Liver (tissue), 10 donors: Measurements from ENCODE around the gene RRP12. TPM values are rescaled to one million over a fixed set of nuclear protein-coding genes. Genes with fewer than 3 reads are reported as not detected.
A peak's percentile ranks its signal among the peaks of the same experiment; 100 is the strongest.

Experiments
- DNase-seq: peaks from one replicate; pipeline ENCODE4 v3.0.0-alpha.2; 2017; ENCODE audit warnings: low spot score
- H3K27ac ChIP-seq, 2 donors: one replicate each; pipeline ENCODE4 v1.7.0; 2013; ENCODE audit warnings: inconsistent platforms in 2 of 2, low read length in 2 of 2, control low read depth in 1 of 2, low read depth in 1 of 2, mild to moderate bottlenecking in 1 of 2
- H3K27me3 ChIP-seq, 4 donors: one replicate each; pipeline versions ENCODE4 v1.6.1 to v1.7.0; 2013; ENCODE audit warnings: low read length in 3 of 4, inconsistent platforms in 1 of 4, mild to moderate bottlenecking in 1 of 4, moderate library complexity in 1 of 4; ENCODE audit not compliant: control insufficient read depth in 4 of 4, insufficient read depth in 4 of 4
- H3K36me3 ChIP-seq, 4 donors: one replicate each; pipeline versions ENCODE4 v1.6.1 to v1.7.0; 2013; ENCODE audit warnings: low read length in 3 of 4, mild to moderate bottlenecking in 3 of 4, low read depth in 1 of 4, moderate library complexity in 1 of 4; ENCODE audit not compliant: control insufficient read depth in 4 of 4, insufficient read depth in 3 of 4
- H3K4me1 ChIP-seq, 4 donors: one replicate each; pipeline versions ENCODE4 v1.6.1 to v1.7.0; 2013; ENCODE audit warnings: low read length in 3 of 4, mild to moderate bottlenecking in 3 of 4, moderate library complexity in 1 of 4; ENCODE audit not compliant: control insufficient read depth in 4 of 4, insufficient read depth in 4 of 4
- H3K4me3 ChIP-seq, 3 donors: one replicate each; pipeline versions ENCODE4 v1.6.1 to v1.7.0; 2013; ENCODE audit warnings: low read length in 3 of 3, control low read depth in 1 of 3, low read depth in 1 of 3, mild to moderate bottlenecking in 1 of 3
- H3K9ac ChIP-seq, 2 donors: one replicate each; pipeline ENCODE4 v1.7.0; 2013; ENCODE audit warnings: low read length in 2 of 2, mild to moderate bottlenecking in 2 of 2, moderate library complexity in 2 of 2, control low read depth in 1 of 2, low read depth in 1 of 2
- H3K9me3 ChIP-seq, 4 donors: one replicate each; pipeline versions ENCODE4 v1.6.1 to v1.7.0; 2013; ENCODE audit warnings: low read length in 3 of 4; ENCODE audit not compliant: control insufficient read depth in 4 of 4
- FOXA1 ChIP-seq: IDR thresholded peaks from 2 replicates; pipeline ENCODE4 v1.6.1; 2016; ENCODE audit warnings: antibody characterized with exemption
- FOXA2 ChIP-seq: IDR thresholded peaks from 2 replicates; pipeline ENCODE4 v1.6.1; 2016; ENCODE audit warnings: antibody characterized with exemption
- HNF4G ChIP-seq: IDR thresholded peaks from 2 replicates; pipeline ENCODE4 v1.6.1; 2016; ENCODE audit warnings: antibody characterized with exemption
- RXRA ChIP-seq, 2 donors: IDR thresholded peaks; 2 replicates each; pipeline ENCODE4 v1.6.1; 2017 to 2018; ENCODE audit warnings: antibody characterized with exemption in 2 of 2, mild to moderate bottlenecking in 1 of 2
- WGBS: extraction: QIAGEN DNeasy Blood & Tissue Kit; methylation state at CpG from one replicate; pipeline ENCODE4 v1.1.7; 2013; 5-methylcytosine and 5-hydroxymethylcytosine counted together
- polyA plus RNA-seq, 2 donors: library from polyadenylated mRNA; stranded (reverse) in 1 of 2; unstranded in 1 of 2; fragments of 200-250 nt in 1 of 2; fragments of >200 nt in 1 of 2; fragmentation: Nextera tagmentation in 1 of 2; extraction: Ambion mirVana in 1 of 2; gene quantifications; one replicate each; pipeline versions ENCODE4 v1.2.1 to v1.2.3, GENCODE V29; 2013 to 2015
- small RNA-seq: library from RNA; depleted of rRNA; stranded (forward); fragments of <200 nt; gene quantifications from one replicate; pipeline ENCODE3, GENCODE V24; 2014
- total RNA-seq, 2 donors: library from RNA; depleted of rRNA; stranded (reverse); fragments of >200 nt; gene quantifications; one replicate each; pipeline ENCODE4 v1.2.3, GENCODE V29; 2014
- donor health status: healthy.
- donor health status: healthy.
- donor health status: healthy.
- donor health status: healthy.
- donor health status: healthy.

The RRP12 gene
- total and polyA plus RNA-seq, 4 donors, result 5.7 to 9.6 (median 6.9) TPM

- no peak overlapping the region for H3K4me3 ChIP-seq
- H3K4me1 ChIP-seq, result peaks cover 2 to 12% (median 9%) of the 10 kb centered on the region in 4 donors
- WGBS, result 78% methylated on average over 1 of the region's 1 CpG
- peak overlapping the region in 1 of 2 donors; percentile 69 for H3K9ac ChIP-seq
- no peaks in the 10 kb centered on the region for H3K9me3 ChIP-seq
- TF ChIP-seq FOXA1, result no peak
- TF ChIP-seq HNF4G, result no peak
- no peak for TF ChIP-seq RXRA (IDR thresholded peaks at IDR 0.05)
- TF ChIP-seq FOXA2, result no peak
- no peak for DNase-seq
- no peaks in the 10 kb centered on the region for H3K27me3 ChIP-seq
- no peaks in the 10 kb centered on the region for H3K36me3 ChIP-seq
- H3K27ac ChIP-seq, result peak overlapping the region; percentile 91 to 93
Observed at GRCh38 chr10:97307441-97307840, 93.7 kb downstream of the RRP12 start.

Small RNA genes lying within 50 kb of the gene (small RNA-seq; reads per million reads assigned to genes)
- gene RF00019, result not detected

Other genes with a start within 250 kb of the RRP12 start
- under 1 TPM; under 0.01 to 0.09 TPM for gene SLIT1, start 215.4 kb downstream of the RRP12 start, total RNA-seq
- under 1 TPM; 0.02 to 0.14 TPM for gene SLIT1, start 215.4 kb downstream of the RRP12 start, polyA plus RNA-seq
- 10 to 100 TPM in 1 of 2 donors, 1 to 10 TPM in 1; 5.3 to 23.4 TPM for gene ARHGAP19, start 108.7 kb downstream of the RRP12 start, total RNA-seq
- 1 to 10 TPM; 1.6 to 1.9 TPM for gene ARHGAP19, start 108.7 kb downstream of the RRP12 start, polyA plus RNA-seq
- 1 to 10 TPM; 5.9 to 7.4 TPM for gene FRAT1, start 82.1 kb downstream of the RRP12 start, total RNA-seq
- gene FRAT1, start 82.1 kb downstream of the RRP12 start, polyA plus RNA-seq, result 1 to 10 TPM; 4.3 to 4.6 TPM
- gene FRAT2, start 66.6 kb downstream of the RRP12 start, total RNA-seq, result 10 to 100 TPM; 14.4 to 15.1 TPM
- gene FRAT2, start 66.6 kb downstream of the RRP12 start, polyA plus RNA-seq, result 1 to 10 TPM; 2.7 to 9.0 TPM
- 10 to 100 TPM; 52.0 to 90.7 TPM for gene PGAM1, start 24.9 kb upstream of the RRP12 start, total RNA-seq
- 100 to 1,000 TPM; 121 to 178 TPM for gene PGAM1, start 24.9 kb upstream of the RRP12 start, polyA plus RNA-seq
- 10 to 100 TPM; 11.2 to 12.2 TPM for gene EXOSC1, start 44.7 kb upstream of the RRP12 start, total RNA-seq
- 10 to 100 TPM; 16.7 to 25.9 TPM for gene EXOSC1, start 44.7 kb upstream of the RRP12 start, polyA plus RNA-seq
- 10 to 100 TPM; 18.0 to 24.9 TPM for gene ZDHHC16, start 44.8 kb upstream of the RRP12 start, total RNA-seq
- 10 to 100 TPM; 20.8 to 27.2 TPM for gene ZDHHC16, start 44.8 kb upstream of the RRP12 start, polyA plus RNA-seq
- 10 to 100 TPM; 28.9 to 29.1 TPM for gene MMS19, start 97.1 kb upstream of the RRP12 start, total RNA-seq
- 10 to 100 TPM; 15.0 to 19.4 TPM for gene MMS19, start 97.1 kb upstream of the RRP12 start, polyA plus RNA-seq
- 1 to 10 TPM; 2.7 to 9.5 TPM for gene UBTD1, start 97.6 kb upstream of the RRP12 start, total RNA-seq
- gene UBTD1, start 97.6 kb upstream of the RRP12 start, polyA plus RNA-seq, result 10 to 100 TPM in 1 of 2 donors, 1 to 10 TPM in 1; 9.2 to 11.0 TPM
- gene ANKRD2, start 171.4 kb upstream of the RRP12 start, total RNA-seq, result not detected
- gene ANKRD2, start 171.4 kb upstream of the RRP12 start, polyA plus RNA-seq, result not detected
- gene HOGA1, start 183.0 kb upstream of the RRP12 start, total RNA-seq, result 10 to 100 TPM; 21.7 to 21.8 TPM
- 10 to 100 TPM; 23.8 to 31.4 TPM for gene HOGA1, start 183.0 kb upstream of the RRP12 start, polyA plus RNA-seq
- gene C10orf62, start 188.4 kb upstream of the RRP12 start, total RNA-seq, result 1 to 10 TPM in 1 of 2 donors, under 1 TPM in 1; 0.56 to 3.0 TPM
- under 1 TPM; 0.16 to 0.26 TPM for gene C10orf62, start 188.4 kb upstream of the RRP12 start, polyA plus RNA-seq
- 1 to 10 TPM in 1 of 2 donors, under 1 TPM in 1; 0.42 to 2.5 TPM for gene MORN4, start 232.2 kb upstream of the RRP12 start, total RNA-seq
- 1 to 10 TPM; 1.7 to 3.1 TPM for gene MORN4, start 232.2 kb upstream of the RRP12 start, polyA plus RNA-seq
- gene PI4K2A, start 239.3 kb upstream of the RRP12 start, total RNA-seq, result 10 to 100 TPM; 12.1 to 17.6 TPM
- gene PI4K2A, start 239.3 kb upstream of the RRP12 start, polyA plus RNA-seq, result 10 to 100 TPM in 1 of 2 donors, 1 to 10 TPM in 1; 4.4 to 10.2 TPM